HG03039 (cell line): Measurements from ENCODE around the gene PIGV.
A peak's percentile ranks its signal among the peaks of the same experiment; 100 is the strongest.
"Not testable (repeated sequence)": the region's sequence is repeated elsewhere in the genome, so short reads cannot be mapped to it uniquely, and the experiment has no call there.

Experiments
- ATAC-seq: cut with Tn5 transposase; IDR thresholded peaks from one replicate; pipeline ENCODE4 v1.9.1; 2021; ENCODE audit warnings: mild to moderate bottlenecking, moderate library complexity; ENCODE audit not compliant: unreplicated experiment

The PIGV gene

GRCh38 chr1:26831059-26831458, 43.3 kb downstream of the PIGV start:
- no peak for ATAC-seq

GRCh38 chr1:26831546-26832248, 43.9 kb downstream of the PIGV start:
- ATAC-seq: no peak

GRCh38 chr1:26832249-26832960, 44.7 kb downstream of the PIGV start:
- ATAC-seq: no peak

- ATAC-seq: peak; percentile 73
Observed at GRCh38 chr1:26833432-26834405, 46.0 kb downstream of the PIGV start.

- not testable (repeated sequence) for ATAC-seq
Observed at GRCh38 chr1:26837665-26838064, 49.9 kb downstream of the PIGV start.

- ATAC-seq: peak; percentile 78
Observed at GRCh38 chr1:26838474-26839338, 51.0 kb downstream of the PIGV start.

GRCh38 chr1:26839339-26839722, 51.6 kb downstream of the PIGV start:
- ATAC-seq: no peak

GRCh38 chr1:26839779-26840178, 52.0 kb downstream of the PIGV start:
- no peak for ATAC-seq

GRCh38 chr1:26844424-26845196, 56.9 kb downstream of the PIGV start:
- ATAC-seq: no peak

GRCh38 chr1:26847826-26848225, 60.1 kb downstream of the PIGV start:
- not testable (repeated sequence) for ATAC-seq
